IPS-18a (cell line): Measurements from ENCODE around the gene TMEM134.

Experiments used
- H3K27ac ChIP-seq: one replicate; pipeline ENCODE4 v1.5.1; 2013; ENCODE audit warnings: low read length
- H3K27me3 ChIP-seq: one replicate; pipeline ENCODE4 v1.6.1; 2013; ENCODE audit warnings: mild to moderate bottlenecking, low read length; ENCODE audit not compliant: control insufficient read depth, insufficient read depth
- H3K36me3 ChIP-seq: one replicate; pipeline ENCODE4 v1.6.1; 2013; ENCODE audit warnings: low read depth, low read length; ENCODE audit not compliant: control insufficient read depth
- H3K4me1 ChIP-seq: one replicate; pipeline ENCODE4 v1.6.1; 2013; ENCODE audit warnings: low read depth, low read length; ENCODE audit not compliant: control insufficient read depth
- H3K4me3 ChIP-seq: one replicate; pipeline ENCODE4 v1.5.1; 2013; ENCODE audit warnings: low read length
- H3K9ac ChIP-seq: one replicate; pipeline ENCODE4 v1.6.1; 2013; ENCODE audit warnings: mild to moderate bottlenecking, low read length, moderate library complexity
- H3K9me3 ChIP-seq: one replicate; pipeline ENCODE4 v1.6.1; 2013; ENCODE audit warnings: low read depth, low read length; ENCODE audit not compliant: control insufficient read depth

Gene TMEM134

DNA sequence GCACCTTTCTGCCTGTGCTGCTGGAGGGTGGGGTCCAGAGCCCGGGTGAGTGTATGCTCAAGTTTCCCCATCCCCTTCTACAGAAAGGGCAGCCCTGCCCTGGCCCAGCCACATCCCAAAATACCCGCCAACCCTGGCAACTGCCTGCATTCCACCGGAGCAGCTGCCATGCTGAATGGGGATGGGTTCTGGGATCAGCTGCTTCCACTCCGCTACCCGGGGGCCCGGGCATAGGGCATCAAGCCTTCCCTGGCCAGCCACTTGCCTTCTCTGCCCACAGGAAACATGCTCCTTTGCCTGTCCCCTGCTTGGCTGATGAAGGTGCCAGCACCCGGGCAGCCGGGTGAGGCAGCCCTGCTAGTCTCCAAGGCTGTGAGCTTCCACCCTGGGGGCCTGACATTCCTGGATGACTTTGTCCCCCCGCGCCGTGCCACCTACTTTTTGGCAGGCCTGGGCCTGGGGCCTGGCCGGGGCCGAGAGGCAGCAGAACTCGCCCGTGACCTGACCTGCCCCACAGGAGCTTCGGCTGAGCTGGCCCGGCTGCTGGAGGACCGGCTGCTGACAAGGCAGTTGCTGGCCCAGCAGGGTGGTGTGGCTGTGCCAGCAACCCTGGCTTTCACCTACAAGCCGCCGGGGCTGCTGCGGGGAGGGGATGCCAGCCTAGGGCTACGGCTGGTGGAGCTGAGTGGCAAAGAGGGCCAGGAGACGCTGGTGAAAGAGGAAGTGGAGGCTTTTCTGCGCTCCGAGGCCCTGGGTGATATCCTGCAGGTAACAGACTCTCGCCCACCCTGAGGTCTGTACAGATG lies 50.4 kb downstream of the TMEM134 start:
- Histone ChIP-seq H3K9me3 (no peaks in the 10 kb centered on the region), H3K27me3 (peaks cover 19% of the 10 kb centered on the region), H3K4me3 (no peak overlapping the region), H3K36me3 (no peaks in the 10 kb centered on the region), H3K27ac (no peak overlapping the region), H3K9ac (no peak overlapping the region), H3K4me1 (no peaks in the 10 kb centered on the region)

GRCh38 chr11:67417425-67417824 lies 51.6 kb downstream of the TMEM134 start:
- no peaks in the 10 kb centered on the region for H3K4me1 ChIP-seq
- peaks cover 20% of the 10 kb centered on the region for H3K27me3 ChIP-seq
- H3K9ac ChIP-seq, result no peak overlapping the region
- H3K4me3 ChIP-seq, result no peak overlapping the region
- H3K27ac ChIP-seq, result no peak overlapping the region
- H3K9me3 ChIP-seq, result no peaks in the 10 kb centered on the region
- no peaks in the 10 kb centered on the region for H3K36me3 ChIP-seq

DNA sequence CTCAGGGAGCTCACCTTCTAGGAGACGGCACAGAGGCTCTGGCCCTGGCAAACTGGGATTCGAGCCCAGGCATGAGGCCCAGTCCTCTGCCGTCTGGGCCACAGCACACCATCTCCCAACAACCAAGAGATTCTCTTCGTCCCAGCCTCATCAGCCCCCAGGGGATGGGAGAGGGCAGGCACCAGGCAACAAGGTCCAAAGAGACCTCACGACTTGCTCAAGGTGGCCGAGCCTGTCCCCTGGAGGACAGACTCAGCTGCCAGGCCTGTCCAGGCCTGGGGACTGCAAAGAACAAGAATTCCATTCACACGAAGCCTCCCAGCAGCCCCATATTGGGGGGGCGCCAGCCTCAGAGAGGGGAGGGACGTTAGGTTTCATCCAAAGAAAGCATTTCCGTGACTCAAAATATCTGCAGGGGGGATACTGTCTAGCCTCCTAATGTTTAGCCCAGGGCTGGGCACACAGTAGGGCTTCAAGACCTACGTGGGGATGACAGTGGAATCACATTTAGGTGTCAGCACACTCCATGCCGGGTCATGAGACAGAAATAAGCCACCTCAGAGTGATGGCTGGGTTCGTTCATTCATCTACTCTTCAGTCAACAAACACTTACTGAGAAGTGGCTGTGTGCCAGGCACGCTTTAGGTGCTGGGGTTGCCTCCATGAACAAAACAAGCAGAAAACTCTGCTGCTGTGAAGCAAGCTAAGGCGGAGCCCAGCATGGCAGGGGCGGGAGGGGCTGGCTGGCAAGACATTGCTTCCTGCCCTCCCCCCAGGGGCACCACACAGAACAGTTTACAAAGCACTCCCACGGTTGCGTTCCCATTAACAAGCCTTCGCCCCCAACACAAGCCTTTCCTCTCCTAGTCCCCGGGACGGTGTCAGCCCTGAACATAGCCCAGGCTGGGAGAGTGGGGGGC lies 52.4 kb downstream of the TMEM134 start:
- Histone ChIP-seq H3K4me1 (no peaks in the 10 kb centered on the region), H3K27me3 (peaks cover 25% of the 10 kb centered on the region), H3K9me3 (no peaks in the 10 kb centered on the region), H3K36me3 (no peaks in the 10 kb centered on the region), H3K27ac (no peak overlapping the region), H3K9ac (no peak overlapping the region), H3K4me3 (no peak overlapping the region)

DNA sequence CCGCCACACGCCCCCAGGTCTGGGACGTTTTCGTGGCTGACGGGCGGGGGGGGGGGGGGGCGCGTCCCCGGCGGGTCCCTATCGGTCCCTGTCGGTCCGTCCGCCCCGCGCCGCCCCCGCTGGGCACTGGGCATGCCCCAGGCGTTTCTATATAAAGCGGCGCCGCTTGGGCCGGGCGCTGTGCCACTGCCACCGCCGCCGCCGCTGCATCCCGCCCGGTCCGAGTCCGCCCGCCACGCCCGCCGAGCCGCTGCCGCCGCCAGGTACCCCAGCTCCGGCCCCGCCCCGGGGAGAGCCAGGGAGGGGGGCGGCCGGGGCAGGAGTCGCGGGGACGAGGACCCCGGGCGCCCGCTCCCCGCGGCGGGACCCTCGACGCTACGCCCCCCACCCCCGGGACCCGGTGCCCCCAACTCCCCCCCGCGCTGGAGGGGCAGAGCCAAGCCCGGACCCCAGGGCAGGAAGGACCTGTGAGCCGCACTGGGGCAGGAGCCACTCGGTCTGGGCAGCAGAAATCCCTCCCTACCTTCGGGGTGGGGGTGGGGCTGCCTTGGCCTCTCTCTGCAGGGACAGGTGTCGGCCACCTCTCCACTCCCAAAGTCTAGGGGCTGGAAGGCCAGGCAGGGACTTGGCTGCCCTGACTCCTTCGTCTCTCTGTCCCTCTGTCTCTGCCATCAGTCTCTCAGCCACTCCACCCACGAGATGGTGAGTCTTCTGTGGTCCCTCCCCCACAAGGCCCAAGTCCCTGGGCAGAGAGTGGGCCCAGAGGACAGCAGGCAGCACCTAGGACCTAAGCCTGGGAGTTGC lies 53.3 kb downstream of the TMEM134 start, which contains the start of gene CARNS1:
CARNS1 (plus strand) TSS at position 178 of the 804 bp plus-strand sequence; CDS start at position 700, 522 bp downstream.
- peaks cover 25% of the 10 kb centered on the region for H3K27me3 ChIP-seq
- peak within 1 kb of the TSS; percentile 33 for H3K4me3 ChIP-seq
- H3K27ac ChIP-seq, result no peak within 1 kb of the TSS
- no peak within 1 kb of the TSS for H3K9ac ChIP-seq
- H3K9me3 ChIP-seq, result no peaks in the 10 kb centered on the region
- H3K4me1 ChIP-seq, result no peaks in the 10 kb centered on the region
- H3K36me3 ChIP-seq, result no peaks in the 10 kb centered on the region

GRCh38 chr11:67413266-67413849 lies 55.7 kb downstream of the TMEM134 start:
- peaks cover 3% of the 10 kb centered on the region for H3K4me1 ChIP-seq
- H3K27ac ChIP-seq, result no peak overlapping the region
- no peaks in the 10 kb centered on the region for H3K9me3 ChIP-seq
- no peak overlapping the region for H3K9ac ChIP-seq
- H3K4me3 ChIP-seq, result no peak overlapping the region
- no peaks in the 10 kb centered on the region for H3K36me3 ChIP-seq
- peaks cover 16% of the 10 kb centered on the region for H3K27me3 ChIP-seq

- H3K36me3 ChIP-seq, result no peaks in the 10 kb centered on the region
- H3K27me3 ChIP-seq, result peaks cover 16% of the 10 kb centered on the region
- no peak overlapping the region for H3K4me3 ChIP-seq
- peaks cover 3% of the 10 kb centered on the region for H3K4me1 ChIP-seq
- H3K9ac ChIP-seq, result no peak overlapping the region
- no peaks in the 10 kb centered on the region for H3K9me3 ChIP-seq
- H3K27ac ChIP-seq, result no peak overlapping the region
Measured at GRCh38 chr11:67412495-67413179, 56.4 kb downstream of the TMEM134 start.

GRCh38 chr11:67411785-67412152 lies 57.3 kb downstream of the TMEM134 start:
- Histone ChIP-seq H3K27me3 (peaks cover 16% of the 10 kb centered on the region), H3K9ac (no peak overlapping the region), H3K36me3 (no peaks in the 10 kb centered on the region), H3K4me1 (peaks cover 3% of the 10 kb centered on the region), H3K4me3 (no peak overlapping the region), H3K9me3 (no peaks in the 10 kb centered on the region), H3K27ac (no peak overlapping the region)
